GM12865 (cell line): Measurements from ENCODE around the gene CXorf38.

Experiments
- DNase-seq: peaks from one replicate; pipeline ENCODE4 v3.0.0; 2010; ENCODE audit warnings: low read depth
- H3K4me3 ChIP-seq: 2 replicates; pipeline ENCODE4 v1.5.1; 2011; ENCODE audit warnings: mild to moderate bottlenecking, low read depth, low read length, control low read depth
- CTCF ChIP-seq: IDR thresholded peaks from 2 replicates; pipeline ENCODE4 v1.5.1; 2011; ENCODE audit warnings: low read length, control low read depth, low read depth, inconsistent platforms; ENCODE audit not compliant: insufficient read depth; ENCODE audit errors: missing control alignments

The CXorf38 gene

GRCh38 chrX:40637687-40638086 is 9.7 kb downstream of the CXorf38 start:
- no peak for DNase-seq
- no peak for TF ChIP-seq CTCF
- no peak overlapping the region for H3K4me3 ChIP-seq

GRCh38 chrX:40632199-40632598 is 15.2 kb downstream of the CXorf38 start:
- TF ChIP-seq CTCF: no peak
- no peak overlapping the region for H3K4me3 ChIP-seq
- no peak for DNase-seq

- DNase-seq: no peak
- no peak for TF ChIP-seq CTCF
Observed at GRCh38 chrX:40628506-40628905, 18.9 kb downstream of the CXorf38 start.

GRCh38 chrX:40625294-40625693 is 22.1 kb downstream of the CXorf38 start:
- DNase-seq: no peak
- TF ChIP-seq CTCF: no peak

More at GRCh38 chrX:40628506-40628905, 18.9 kb downstream of the CXorf38 start:
- no peak overlapping the region for H3K4me3 ChIP-seq

GRCh38 chrX:40623665-40624064 is 23.7 kb downstream of the CXorf38 start:
- DNase-seq: no peak
- no peak overlapping the region for H3K4me3 ChIP-seq
- no peak for TF ChIP-seq CTCF

More at GRCh38 chrX:40625294-40625693, 22.1 kb downstream of the CXorf38 start:
- H3K4me3 ChIP-seq: no peak overlapping the region

GRCh38 chrX:40623139-40623536 is 24.2 kb downstream of the CXorf38 start, which contains the start of gene MPC1L:
TSS of gene MPC1L (plus strand) at chrX:40623428. CDS start at chrX:40623566, 138 bp downstream.
- TF ChIP-seq CTCF: no peak
- no peak for DNase-seq
- H3K4me3 ChIP-seq: no peak within 1 kb of the TSS

GRCh38 chrX:40622479-40623138 is 24.8 kb downstream of the CXorf38 start:
- no peak for DNase-seq
- H3K4me3 ChIP-seq: no peak overlapping the region
- no peak for TF ChIP-seq CTCF
